Spleen (tissue), 13 donors: ENCODE results near the gene EXOSC2. TPM values are rescaled to one million over a fixed set of nuclear protein-coding genes. Genes with fewer than 3 reads are reported as not detected.

ENCODE experiments used
- DNase-seq: peaks from one replicate; pipeline ENCODE4 v3.0.0-alpha.2; 2020
- H3K27ac ChIP-seq, 8 donors: fragments of 200-600 bp; sonication (generic) in 7 of 8; 1 replicate in 4 of 8; 2 replicates in 4 of 8; pipeline versions ENCODE4 v1.5.0 to v1.8.0; 2016 to 2021; ENCODE audit warnings: inconsistent platforms in 4 of 8, mild to moderate bottlenecking in 4 of 8, moderate library complexity in 1 of 8
- H3K27me3 ChIP-seq, 7 donors: fragments of 200-600 bp; sonication (generic) in 6 of 7; replicated peaks in 1 of 7; 1 replicate in 4 of 7; 2 replicates in 3 of 7; pipeline versions ENCODE4 v1.5.0 to v1.8.0; 2016 to 2021; ENCODE audit warnings: inconsistent platforms in 3 of 7, mild to moderate bottlenecking in 1 of 7
- H3K36me3 ChIP-seq, 6 donors: fragments of 200-600 bp; sonication (generic) in 5 of 6; 1 replicate in 4 of 6; 2 replicates in 2 of 6; pipeline versions ENCODE4 v1.5.0 to v1.8.0; 2016 to 2021; ENCODE audit warnings: inconsistent platforms in 2 of 6
- H3K4me1 ChIP-seq, 6 donors: fragments of 200-600 bp; sonication (generic) in 5 of 6; 1 replicate in 3 of 6; 2 replicates in 3 of 6; pipeline versions ENCODE4 v1.5.0 to v1.8.0; 2016 to 2021; ENCODE audit warnings: inconsistent platforms in 3 of 6
- H3K4me3 ChIP-seq, 8 donors: fragments of 200-600 bp; sonication (generic) in 7 of 8; 1 replicate in 4 of 8; 2 replicates in 4 of 8; pipeline versions ENCODE4 v1.5.0 to v1.8.0; 2016 to 2021; ENCODE audit warnings: inconsistent platforms in 4 of 8, mild to moderate bottlenecking in 4 of 8, moderate library complexity in 2 of 8
- H3K9me3 ChIP-seq, 8 donors: fragments of 200-600 bp; sonication (generic) in 7 of 8; 1 replicate in 4 of 8; 2 replicates in 4 of 8; pipeline versions ENCODE4 v1.5.0 to v1.8.0; 2016 to 2021; ENCODE audit warnings: inconsistent platforms in 4 of 8
- POLR2A ChIP-seq, 3 donors: fragments of 450-650 bp; IDR thresholded peaks; one replicate each; pipeline ENCODE4 v1.5.1; 2017; ENCODE audit warnings: antibody characterized with exemption in 3 of 3, mild to moderate bottlenecking in 1 of 3
- POLR2AphosphoS5 ChIP-seq, 3 donors: sonication (generic); formaldehyde crosslinking; IDR thresholded peaks; one replicate each; pipeline ENCODE4 v1.5.1; 2017; ENCODE audit warnings: antibody characterized with exemption in 3 of 3
- WGBS, 5 donors: extraction: QIAGEN DNeasy Blood & Tissue Kit in 3 of 5; methylation state at CpG; one replicate each; pipeline versions ENCODE4 v1.1.5 to v1.1.7; 2013 to 2018; 5-methylcytosine and 5-hydroxymethylcytosine counted together
- intact Hi-C: fragments of 100-400 bp; cut with DNase I; formaldehyde crosslinking; loops from one replicate; pipeline ENCODE4 v1.15.0; 2023; ENCODE audit warnings: low total_unique reads
- long read RNA-seq, 2 donors: transcript quantifications; one replicate each; lab custom pipeline, GENCODE V29; 2026
- polyA plus RNA-seq, 3 donors: library from polyadenylated mRNA; stranded (reverse); fragments of 200-250 nt; gene quantifications; one replicate each; pipeline ENCODE4 v1.2.1, GENCODE V29; 2013
- total RNA-seq, 7 donors: library from RNA; depleted of rRNA in 3 of 7; stranded (reverse); fragments of >200 nt in 3 of 7; fragmentation: NEBNext Ultra II Directional in 4 of 7; extraction: Animal tissue kit (Norgen Biotek cat#: 25700) in 4 of 7; gene quantifications; one replicate each; pipeline versions ENCODE4 v1.1.0 to v1.2.1, GENCODE V29; 2016 to 2021
- TF ChIP-seq, protein P1 (sequence below), 11 experiments: fragments of 200-600 bp in 7 of 11; fragments of 450-650 bp in 4 of 11; sonication (generic) in 4 of 11; IDR thresholded peaks in 8 of 11; conservative IDR thresholded peaks in 3 of 11; 1 replicate in 7 of 11; 2 replicates in 4 of 11; pipeline versions ENCODE4 v1.4.0 to v1.8.0; 2016 to 2021; ENCODE audit warnings: antibody characterized with exemption in 11 of 11, inconsistent platforms in 4 of 11, mild to moderate bottlenecking in 1 of 11
- donor health status: healthy with polysubstance abuse.
- donor health status: DM: no; HTN: no; CAD: no; lungs with moderate emphysema.
- donor health status: DM: no; HTN: no; CAD: no.
- donor health status: Bipolar disorder and iron deficiency.
- donor health status: healthy.
- donor health status: DM: no; HTN: no; CAD: no.
- donor health status: DM: yes; HTN: yes; CAD: no.

The EXOSC2 gene, protein sequence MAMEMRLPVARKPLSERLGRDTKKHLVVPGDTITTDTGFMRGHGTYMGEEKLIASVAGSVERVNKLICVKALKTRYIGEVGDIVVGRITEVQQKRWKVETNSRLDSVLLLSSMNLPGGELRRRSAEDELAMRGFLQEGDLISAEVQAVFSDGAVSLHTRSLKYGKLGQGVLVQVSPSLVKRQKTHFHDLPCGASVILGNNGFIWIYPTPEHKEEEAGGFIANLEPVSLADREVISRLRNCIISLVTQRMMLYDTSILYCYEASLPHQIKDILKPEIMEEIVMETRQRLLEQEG
- total RNA-seq: 10 to 100 TPM; 23.8 to 34.6 (median 26.1) TPM
- 10 to 100 TPM; 16.9 to 22.8 (median 17.2) TPM for polyA plus RNA-seq
- long read RNA-seq, donor 1, transcript EXOSC2-204 (9 exons, 2,040 nt): major isoform, 5 of 8 reads
- long read RNA-seq, donor 1, partial matches to known transcripts: 0 of 8 reads
- long read RNA-seq, donor 1, other reads (novel, unspliced or antisense): 0 of 8 reads
- long read RNA-seq, donor 2, partial matches to known transcripts: 0 of 2 reads
- long read RNA-seq, donor 2, other reads (novel, unspliced or antisense): 0 of 2 reads

DNA sequence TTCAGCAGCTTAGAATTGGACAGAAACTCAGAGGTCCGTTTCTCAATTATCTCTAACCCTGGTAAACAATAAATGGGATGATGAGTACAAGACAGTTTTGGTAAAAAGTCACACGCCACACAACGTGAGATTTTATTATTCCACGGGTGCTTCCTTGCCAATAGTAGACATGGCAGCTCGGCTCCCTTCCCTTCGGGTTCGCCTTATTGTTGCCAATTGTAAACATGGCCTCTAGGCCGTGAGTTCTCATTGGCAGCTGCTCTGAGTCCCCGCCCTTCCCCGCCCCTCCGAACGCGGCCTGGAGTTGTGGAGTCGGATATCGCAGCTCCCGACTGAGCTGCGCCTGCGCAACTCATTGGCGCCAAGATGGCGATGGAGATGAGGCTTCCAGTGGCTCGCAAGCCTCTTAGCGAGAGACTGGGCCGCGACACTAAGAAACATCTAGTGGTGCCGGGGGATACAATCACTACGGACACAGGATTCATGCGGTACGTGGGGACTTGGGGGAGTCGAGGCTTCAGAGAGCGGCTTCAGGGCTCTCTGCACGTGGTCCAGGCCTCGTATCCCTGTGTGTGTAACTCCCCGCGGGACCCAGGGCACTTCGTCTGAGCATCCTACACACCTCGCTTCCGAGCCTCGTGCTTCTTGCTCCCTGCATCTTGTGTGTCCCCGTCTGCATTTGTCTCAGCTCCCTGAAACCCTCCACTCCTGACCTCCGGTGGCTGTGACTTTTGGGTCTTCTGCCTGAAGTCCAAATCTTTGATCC is at the start of gene EXOSC2:
Gene EXOSC2 (plus strand): TSS at position 355 of the 766 bp plus-strand sequence. CDS start 12 bp downstream, at position 367.
- Histone ChIP-seq H3K27me3 (no peaks in the 10 kb centered on the region), H3K4me3 (peak within 1 kb of the TSS; percentile 61 to 93 (median 88)), H3K4me1 (peaks cover 13 to 54% (median 32%) of the 10 kb centered on the region in 6 donors), H3K27ac (peak within 1 kb of the TSS; percentile 35 to 81 (median 68)), H3K36me3 (peaks cover 0 to 35% (median 29%) of the 10 kb centered on the region in 6 donors), H3K9me3 (no peaks in the 10 kb centered on the region)
- WGBS, 5 donors: 0 to 1% (median 0%) methylated on average over 37 to 40 of the region's 40 CpGs
- intact Hi-C loops: no loop called here
- peak; percentile 98 for DNase-seq
- peak; percentile 92 to 98 (median 96) for TF ChIP-seq POLR2AphosphoS5 (IDR thresholded peaks at IDR 0.05)
- peak in 1 of 3 donors; percentile 69 for TF ChIP-seq POLR2A (IDR thresholded peaks at IDR 0.05)
- TF ChIP-seq, protein P1, sequence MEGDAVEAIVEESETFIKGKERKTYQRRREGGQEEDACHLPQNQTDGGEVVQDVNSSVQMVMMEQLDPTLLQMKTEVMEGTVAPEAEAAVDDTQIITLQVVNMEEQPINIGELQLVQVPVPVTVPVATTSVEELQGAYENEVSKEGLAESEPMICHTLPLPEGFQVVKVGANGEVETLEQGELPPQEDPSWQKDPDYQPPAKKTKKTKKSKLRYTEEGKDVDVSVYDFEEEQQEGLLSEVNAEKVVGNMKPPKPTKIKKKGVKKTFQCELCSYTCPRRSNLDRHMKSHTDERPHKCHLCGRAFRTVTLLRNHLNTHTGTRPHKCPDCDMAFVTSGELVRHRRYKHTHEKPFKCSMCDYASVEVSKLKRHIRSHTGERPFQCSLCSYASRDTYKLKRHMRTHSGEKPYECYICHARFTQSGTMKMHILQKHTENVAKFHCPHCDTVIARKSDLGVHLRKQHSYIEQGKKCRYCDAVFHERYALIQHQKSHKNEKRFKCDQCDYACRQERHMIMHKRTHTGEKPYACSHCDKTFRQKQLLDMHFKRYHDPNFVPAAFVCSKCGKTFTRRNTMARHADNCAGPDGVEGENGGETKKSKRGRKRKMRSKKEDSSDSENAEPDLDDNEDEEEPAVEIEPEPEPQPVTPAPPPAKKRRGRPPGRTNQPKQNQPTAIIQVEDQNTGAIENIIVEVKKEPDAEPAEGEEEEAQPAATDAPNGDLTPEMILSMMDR (IDR thresholded peaks at IDR 0.05 in 8 of 11, conservative IDR thresholded peaks at IDR 0.05 in 3 of 11): peak in 2 of 11 experiments; percentile 11 to 23

DNA sequence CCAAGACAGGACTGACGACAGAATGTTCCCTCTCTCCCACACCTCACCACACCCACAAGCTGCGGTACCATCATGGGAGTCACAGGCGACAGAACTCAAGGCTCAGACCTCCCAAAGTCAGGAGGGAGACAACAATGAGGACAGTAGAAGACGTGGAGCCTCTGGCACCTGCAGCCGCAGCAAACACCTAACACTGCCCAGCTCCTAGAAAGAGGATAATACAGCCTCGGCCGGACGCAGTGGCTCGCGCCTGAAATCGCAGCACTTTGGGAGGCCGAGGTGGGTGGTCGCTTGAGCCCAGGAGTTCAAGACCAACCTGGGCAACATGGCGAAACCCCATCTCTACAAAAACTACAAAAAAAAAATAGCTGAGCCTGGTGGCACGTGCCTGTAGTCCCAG is 42.4 kb upstream of the EXOSC2 start:
- H3K4me1 ChIP-seq: no peaks in the 10 kb centered on the region
- intact Hi-C loops: no loop called here
- no peak overlapping the region for H3K27ac ChIP-seq
- peaks cover 0 to 83% (median 5%) of the 10 kb centered on the region in 7 donors for H3K27me3 ChIP-seq
- H3K4me3 ChIP-seq: no peak overlapping the region
- 79 to 89% (median 80%) methylated on average over 15 of the region's 15 CpGs for WGBS, 5 donors
- H3K36me3 ChIP-seq: no peaks in the 10 kb centered on the region
- no peak for DNase-seq
- peaks cover 0 to 6% (median 2%) of the 10 kb centered on the region in 8 donors for H3K9me3 ChIP-seq
- TF ChIP-seq POLR2A (IDR thresholded peaks at IDR 0.05): no peak
- no peak for TF ChIP-seq POLR2AphosphoS5 (IDR thresholded peaks at IDR 0.05)
- TF ChIP-seq, protein P1 (IDR thresholded peaks at IDR 0.05 in 8 of 11, conservative IDR thresholded peaks at IDR 0.05 in 3 of 11): no peak

DNA sequence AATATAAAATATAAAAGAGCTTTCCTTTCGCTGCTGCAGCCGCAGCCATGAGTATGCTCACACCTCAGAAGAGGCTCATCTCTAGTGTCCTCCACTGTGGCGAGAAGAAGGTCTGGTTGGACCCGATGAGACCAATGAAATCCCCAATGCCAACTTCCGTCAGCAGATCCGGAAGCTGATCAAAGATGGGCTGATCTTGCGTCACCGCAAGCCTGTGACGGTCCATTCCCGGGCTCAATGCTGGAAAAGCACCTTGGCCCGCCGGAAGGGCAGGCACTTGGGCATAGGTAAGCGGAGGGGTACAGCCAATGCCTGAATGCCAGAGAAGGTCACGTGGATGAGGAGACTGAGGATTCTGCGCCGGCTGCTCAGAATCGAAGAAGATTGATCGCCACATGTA is 41.8 kb upstream of the EXOSC2 start:
- Histone ChIP-seq H3K27me3 (peaks cover 0 to 86% (median 9%) of the 10 kb centered on the region in 7 donors), H3K9me3 (peaks cover 0 to under 1% (median 0%) of the 10 kb centered on the region in 8 donors), H3K4me3 (no peak overlapping the region), H3K27ac (no peak overlapping the region), H3K4me1 (no peaks in the 10 kb centered on the region), H3K36me3 (no peaks in the 10 kb centered on the region)
- TF ChIP-seq POLR2A (IDR thresholded peaks at IDR 0.05) (no peak), POLR2AphosphoS5 (IDR thresholded peaks at IDR 0.05) (no peak)
- TF ChIP-seq, protein P1 (IDR thresholded peaks at IDR 0.05 in 8 of 11, conservative IDR thresholded peaks at IDR 0.05 in 3 of 11): no peak
- no peak for DNase-seq
- intact Hi-C loops: no loop called here
- 91 to 96% (median 92%) methylated on average over 18 of the region's 18 CpGs for WGBS, 5 donors
